ENCODE measurements around the gene KLF17.

KLF17 gene

GRCh38 chr1:44118682-44119081, at the start of gene KLF17:
KLF17 (plus strand) TSS chr1:44118821; CDS start chr1:44118908, 87 bp downstream.
- no peak for DNase-seq

- no peak for DNase-seq
Observed at GRCh38 chr1:44071461-44071860, 47.2 kb upstream of the KLF17 start.

GRCh38 chr1:44072204-44072603, 46.4 kb upstream of the KLF17 start:
- no peak for DNase-seq

GRCh38 chr1:44072821-44073220, 45.8 kb upstream of the KLF17 start:
- no peak for DNase-seq

- DNase-seq: no peak
Observed at GRCh38 chr1:44073528-44073927, 45.1 kb upstream of the KLF17 start.

- DNase-seq: no peak
Observed at GRCh38 chr1:44074415-44074814, 44.2 kb upstream of the KLF17 start.

- DNase-seq: no peak
Observed at GRCh38 chr1:44076066-44076465, 42.6 kb upstream of the KLF17 start.

- DNase-seq: no peak
Observed at GRCh38 chr1:44077421-44077820, 41.2 kb upstream of the KLF17 start.

- no peak for DNase-seq
Observed at GRCh38 chr1:44078104-44078503, 40.5 kb upstream of the KLF17 start.

- no peak for DNase-seq
Observed at GRCh38 chr1:44079566-44079965, 39.1 kb upstream of the KLF17 start.

GRCh38 chr1:44084998-44085675, 33.5 kb upstream of the KLF17 start:
- no peak for DNase-seq

GRCh38 chr1:44086692-44087474, 31.7 kb upstream of the KLF17 start:
- no peak for DNase-seq

- DNase-seq: peak; percentile 8
Observed at GRCh38 chr1:44089371-44090048, 29.1 kb upstream of the KLF17 start.

- DNase-seq: no peak
Observed at GRCh38 chr1:44090429-44091252, 28.0 kb upstream of the KLF17 start.

- no peak for DNase-seq
Observed at GRCh38 chr1:44094047-44094446, 24.6 kb upstream of the KLF17 start.

- no peak for DNase-seq
Observed at GRCh38 chr1:44100183-44100868, 18.3 kb upstream of the KLF17 start.

GRCh38 chr1:44101328-44101727, 17.3 kb upstream of the KLF17 start:
- no peak for DNase-seq

GRCh38 chr1:44103270-44104131, 15.1 kb upstream of the KLF17 start:
- peak; percentile 15 for DNase-seq

GRCh38 chr1:44105810-44106209, 12.8 kb upstream of the KLF17 start:
- no peak for DNase-seq

GRCh38 chr1:44108241-44108640, 10.4 kb upstream of the KLF17 start:
- DNase-seq: no peak

- no peak for DNase-seq
Observed at GRCh38 chr1:44108971-44109370, 9.7 kb upstream of the KLF17 start.
